Measurements from ENCODE around the gene LMNB1.
A peak's percentile ranks its signal among the peaks of the same experiment; 100 is the strongest.

Gene LMNB1

DNA sequence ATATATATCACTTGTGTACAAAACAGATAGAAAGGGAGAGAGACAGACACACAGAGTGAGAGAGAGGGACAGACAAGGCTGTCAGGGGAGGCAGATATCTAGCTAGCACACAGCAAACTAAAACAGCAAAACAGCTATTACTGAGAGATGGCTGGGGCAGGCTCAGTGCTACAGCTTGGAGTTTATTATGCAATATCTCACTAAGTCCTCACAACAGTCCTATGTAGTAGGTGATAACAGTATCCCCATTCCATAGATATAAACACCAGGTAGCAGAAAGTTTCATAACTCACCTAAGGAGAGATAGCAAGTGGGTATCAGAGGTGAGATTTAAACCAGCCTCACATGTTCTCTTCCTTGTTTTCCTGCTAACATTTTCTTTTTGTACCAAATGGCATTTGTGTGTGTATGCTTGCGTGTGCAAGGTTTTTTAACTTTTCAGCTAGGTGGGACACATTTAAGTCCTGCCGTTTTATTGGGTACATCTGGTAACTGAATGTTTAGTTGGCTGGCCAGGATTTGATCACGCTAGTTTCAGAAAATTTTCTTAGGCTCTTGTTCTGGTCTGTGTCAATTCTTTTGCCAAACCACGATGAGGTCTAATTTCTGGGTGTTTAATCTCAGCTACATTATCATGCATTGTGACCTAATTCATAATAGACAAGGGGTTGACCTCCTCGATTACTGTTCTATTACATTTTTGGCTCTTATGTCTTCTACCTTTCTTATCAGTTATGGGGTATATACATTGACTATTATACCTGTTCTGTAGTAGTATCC, 105.1 kb downstream of the LMNB1 start:
- TF ChIP-seq CTCF (conservative IDR thresholded peaks at IDR 0.05; ENCODE audit: low read length) = no peak
- H3K4me3 ChIP-seq (ENCODE audit: low read length) = no peak overlapping the region
- no peak for DNase-seq (ENCODE audit: low read depth)

DNA sequence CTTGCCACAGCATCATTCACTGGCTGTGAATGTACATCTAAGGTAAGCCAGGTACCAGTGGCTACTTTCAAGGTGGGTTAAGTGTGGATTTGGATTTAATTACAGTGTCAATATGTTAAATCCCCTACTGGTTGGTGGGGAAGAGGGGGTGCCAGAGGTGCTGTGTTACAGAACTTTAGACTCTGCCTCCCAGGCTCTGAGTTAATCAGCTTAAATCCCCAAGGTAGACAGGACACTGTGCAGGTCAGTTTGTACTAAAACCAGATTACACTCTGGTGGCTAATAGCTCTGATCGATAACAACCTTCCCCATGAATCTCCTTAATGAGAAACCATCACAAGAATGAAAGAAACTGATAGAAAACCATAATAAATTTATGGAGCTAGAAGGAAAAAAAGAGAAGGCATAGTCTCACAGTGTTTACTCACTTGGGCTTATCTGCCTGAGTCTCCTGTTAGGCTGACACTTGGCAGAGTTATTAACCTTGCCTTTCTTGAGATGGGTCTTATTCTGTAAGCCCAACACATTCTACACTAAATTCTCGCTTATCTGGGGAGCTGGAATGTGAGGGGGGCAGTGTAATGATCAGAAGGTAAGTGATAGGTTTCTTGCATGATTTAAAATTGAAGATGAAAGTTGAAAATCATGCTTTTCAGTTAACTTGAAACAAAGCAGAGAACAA, 106.8 kb downstream of the LMNB1 start:
- no peak for TF ChIP-seq CTCF (conservative IDR thresholded peaks at IDR 0.05; ENCODE audit: low read length)
- H3K4me3 ChIP-seq (ENCODE audit: low read length) = no peak overlapping the region
- no peak for DNase-seq (ENCODE audit: low read depth)

DNA sequence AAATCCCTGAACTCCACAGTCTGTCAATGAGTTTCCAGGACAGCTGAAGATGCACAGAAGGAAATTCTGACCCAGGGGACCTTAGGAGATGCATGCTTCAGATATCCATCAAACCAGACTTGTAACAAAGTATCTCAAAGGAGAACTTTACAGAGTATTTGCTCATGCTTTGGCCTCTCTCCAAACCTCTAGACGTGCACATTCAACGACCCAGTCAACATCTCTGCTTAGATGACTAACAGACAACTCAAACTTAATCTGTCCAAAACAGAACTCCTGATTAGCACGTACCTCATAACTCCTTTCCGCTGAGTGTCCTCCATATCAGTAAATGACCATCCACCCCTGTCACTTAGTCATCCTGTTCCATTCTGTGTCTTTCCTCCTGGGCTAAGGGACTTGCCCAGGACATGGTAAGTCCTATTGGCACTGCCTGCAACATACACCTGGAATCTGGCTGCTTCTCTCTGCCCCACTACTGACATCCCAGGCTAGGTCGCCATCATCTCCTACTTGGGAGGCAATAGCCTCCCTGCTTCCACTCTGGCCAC, 107.4 kb downstream of the LMNB1 start:
- peak; percentile 78 for DNase-seq (ENCODE audit: low read depth)
- TF ChIP-seq CTCF (conservative IDR thresholded peaks at IDR 0.05; ENCODE audit: low read length) = no peak
- H3K4me3 ChIP-seq (ENCODE audit: low read length) = no peak overlapping the region
